GM21390 (cell line): ENCODE measurements around the gene PRSS8.

Experiments used
- ATAC-seq: cut with Tn5 transposase; IDR thresholded peaks from one replicate; pipeline ENCODE4 v1.9.1; 2021; ENCODE audit not compliant: unreplicated experiment

PRSS8 gene

DNA sequence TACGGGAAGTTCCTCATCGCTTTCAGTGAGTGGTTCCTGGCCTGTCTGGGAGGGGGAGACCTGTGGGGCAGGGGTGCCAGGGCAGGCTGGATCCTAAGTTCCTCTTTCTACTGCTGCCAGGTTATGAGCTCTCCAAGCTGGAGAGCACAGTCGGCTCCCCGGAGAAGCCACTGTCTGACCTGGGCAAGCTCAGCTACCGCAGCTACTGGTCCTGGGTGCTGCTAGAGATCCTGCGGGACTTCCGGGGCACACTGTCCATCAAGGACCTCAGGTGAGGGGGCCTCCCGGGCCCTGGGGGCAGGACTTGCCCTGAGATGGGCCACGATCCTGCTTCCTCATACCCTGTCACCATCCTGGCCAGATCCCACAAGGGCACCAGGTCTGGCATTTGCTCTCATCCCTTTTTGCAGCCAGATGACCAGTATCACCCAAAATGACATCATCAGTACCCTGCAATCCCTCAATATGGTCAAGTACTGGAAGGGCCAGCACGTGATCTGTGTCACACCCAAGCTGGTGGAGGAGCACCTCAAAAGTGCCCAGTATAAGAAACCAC lies 5.1 kb downstream of the PRSS8 start:
- ATAC-seq: no peak

DNA sequence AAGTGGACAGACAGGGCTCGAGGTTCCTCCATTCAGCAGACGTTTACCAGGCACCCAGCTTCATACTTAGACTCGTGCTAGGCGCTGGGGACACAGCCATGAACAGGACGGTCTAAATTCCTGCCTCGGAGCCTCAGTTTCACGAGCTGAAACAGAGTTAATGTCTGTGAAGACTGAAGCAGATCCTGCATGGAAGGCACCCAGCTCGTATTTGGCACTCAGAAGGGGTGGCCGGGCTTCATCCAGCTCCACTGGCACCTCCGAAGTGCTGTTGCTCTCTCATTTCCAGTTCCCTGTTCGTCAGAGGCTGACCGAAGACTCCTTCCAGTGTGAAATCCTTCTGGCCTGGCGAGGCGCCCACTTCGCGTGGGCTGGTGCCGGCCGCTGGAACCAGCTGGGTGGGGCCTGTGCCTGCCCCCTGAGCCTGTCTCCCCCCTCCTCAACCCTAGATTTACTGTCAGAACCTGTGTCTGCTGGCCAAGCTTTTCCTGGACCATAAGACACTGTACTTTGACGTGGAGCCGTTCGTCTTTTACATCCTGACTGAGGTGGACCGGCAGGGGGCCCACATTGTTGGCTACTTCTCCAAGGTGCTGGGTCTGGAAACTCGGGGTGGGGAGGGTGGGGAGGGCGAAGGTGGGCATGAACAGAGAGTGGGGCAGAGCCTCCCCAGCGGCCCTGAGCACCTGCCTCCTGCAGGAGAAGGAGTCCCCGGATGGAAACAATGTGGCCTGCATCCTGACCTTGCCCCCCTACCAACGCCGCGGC lies 5.8 kb downstream of the PRSS8 start:
- ATAC-seq: no peak

DNA sequence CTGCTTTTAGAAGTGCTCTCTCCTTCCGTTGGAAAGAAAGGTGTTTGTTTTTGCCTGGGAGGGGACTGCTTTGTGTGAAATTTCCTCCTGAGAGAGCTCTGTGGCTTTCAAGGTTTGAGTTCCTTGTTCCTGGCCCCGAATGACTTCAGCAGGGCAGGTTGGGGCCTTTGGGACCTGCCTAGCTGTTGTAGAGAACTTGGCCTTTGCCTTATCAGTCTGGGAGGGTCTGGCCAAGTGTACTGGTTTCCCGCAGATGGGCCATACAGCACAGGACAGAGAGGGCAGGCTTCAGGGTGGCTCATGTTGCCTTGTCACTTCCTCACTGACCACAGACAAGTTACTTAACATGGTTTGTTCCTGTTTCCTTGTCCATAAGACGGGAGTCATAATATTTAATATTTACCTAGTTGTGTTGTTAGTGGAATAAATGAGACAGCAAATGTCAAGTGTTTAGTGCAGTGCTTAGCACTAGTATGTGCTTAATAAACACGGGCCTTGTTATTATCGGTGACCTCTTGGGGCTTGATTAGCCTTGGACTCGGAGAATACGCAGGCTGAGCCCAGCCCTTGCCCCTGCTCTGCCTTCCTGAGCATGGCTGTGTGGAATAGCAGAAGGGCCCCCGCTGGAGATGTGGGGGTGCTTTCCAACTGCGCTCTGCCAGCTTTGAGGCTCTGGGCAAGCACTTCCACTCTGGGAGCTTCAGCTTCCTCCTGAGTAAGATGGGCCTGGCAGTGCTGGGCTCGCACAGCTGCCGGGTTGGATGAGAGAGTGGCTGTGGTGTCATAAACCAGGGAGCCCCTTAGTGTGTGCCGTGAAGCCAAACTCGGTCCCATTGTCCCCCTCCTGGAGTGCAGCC lies 6.6 kb downstream of the PRSS8 start:
- ATAC-seq: no peak

DNA sequence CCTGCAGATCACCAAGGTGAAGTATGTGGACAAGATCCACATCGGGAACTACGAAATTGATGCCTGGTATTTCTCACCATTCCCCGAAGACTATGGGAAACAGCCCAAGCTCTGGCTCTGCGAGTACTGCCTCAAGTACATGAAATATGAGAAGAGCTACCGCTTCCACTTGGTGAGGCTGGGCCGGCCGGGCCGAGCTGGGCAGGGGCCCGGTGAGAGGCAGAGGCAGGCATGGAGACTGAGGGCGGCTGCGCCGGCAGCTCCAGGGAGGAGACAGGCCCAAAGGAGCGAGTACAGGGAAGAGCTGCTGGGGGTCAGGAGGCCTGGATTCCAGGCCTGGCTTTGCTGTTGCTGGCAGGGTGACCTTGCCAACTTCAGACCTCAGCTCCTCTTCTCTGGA lies 8.3 kb downstream of the PRSS8 start:
- ATAC-seq: no peak

DNA sequence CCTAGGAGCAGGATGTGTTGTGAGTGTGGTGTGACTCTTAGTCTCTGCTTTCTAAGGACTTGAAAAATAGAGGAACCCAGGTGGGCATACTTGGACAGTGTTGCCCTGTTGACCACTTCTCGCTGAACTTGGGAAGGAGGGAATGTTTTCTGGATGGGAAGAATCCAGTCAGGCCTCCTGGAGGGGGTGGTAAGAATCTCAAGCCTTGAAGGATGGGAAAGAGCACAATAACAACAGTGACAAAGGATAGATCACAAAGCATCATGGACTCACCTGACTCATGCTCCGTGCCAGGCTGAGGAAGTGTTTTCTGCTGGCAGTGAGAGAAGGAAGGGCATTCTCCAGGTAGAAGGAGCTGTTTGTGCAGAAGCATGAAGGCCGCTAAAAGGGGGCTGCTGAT lies 9.7 kb downstream of the PRSS8 start:
- no peak for ATAC-seq

DNA sequence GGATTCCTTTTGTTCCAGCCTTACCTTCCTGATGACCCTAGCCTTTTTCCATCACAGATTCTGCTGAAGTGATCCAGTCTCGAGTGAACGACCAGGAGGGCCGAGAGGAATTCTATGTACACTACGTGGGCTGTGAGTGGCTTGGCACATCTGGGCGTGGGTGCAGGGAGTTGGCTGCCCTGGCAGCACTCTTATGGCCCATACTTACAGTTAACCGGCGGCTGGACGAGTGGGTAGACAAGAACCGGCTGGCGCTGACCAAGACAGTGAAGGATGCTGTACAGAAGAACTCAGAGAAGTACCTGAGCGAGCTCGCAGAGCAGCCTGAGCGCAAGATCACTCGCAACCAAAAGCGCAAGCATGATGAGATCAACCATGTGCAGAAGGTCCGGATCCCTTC lies 15.4 kb downstream of the PRSS8 start:
- ATAC-seq: no peak

DNA sequence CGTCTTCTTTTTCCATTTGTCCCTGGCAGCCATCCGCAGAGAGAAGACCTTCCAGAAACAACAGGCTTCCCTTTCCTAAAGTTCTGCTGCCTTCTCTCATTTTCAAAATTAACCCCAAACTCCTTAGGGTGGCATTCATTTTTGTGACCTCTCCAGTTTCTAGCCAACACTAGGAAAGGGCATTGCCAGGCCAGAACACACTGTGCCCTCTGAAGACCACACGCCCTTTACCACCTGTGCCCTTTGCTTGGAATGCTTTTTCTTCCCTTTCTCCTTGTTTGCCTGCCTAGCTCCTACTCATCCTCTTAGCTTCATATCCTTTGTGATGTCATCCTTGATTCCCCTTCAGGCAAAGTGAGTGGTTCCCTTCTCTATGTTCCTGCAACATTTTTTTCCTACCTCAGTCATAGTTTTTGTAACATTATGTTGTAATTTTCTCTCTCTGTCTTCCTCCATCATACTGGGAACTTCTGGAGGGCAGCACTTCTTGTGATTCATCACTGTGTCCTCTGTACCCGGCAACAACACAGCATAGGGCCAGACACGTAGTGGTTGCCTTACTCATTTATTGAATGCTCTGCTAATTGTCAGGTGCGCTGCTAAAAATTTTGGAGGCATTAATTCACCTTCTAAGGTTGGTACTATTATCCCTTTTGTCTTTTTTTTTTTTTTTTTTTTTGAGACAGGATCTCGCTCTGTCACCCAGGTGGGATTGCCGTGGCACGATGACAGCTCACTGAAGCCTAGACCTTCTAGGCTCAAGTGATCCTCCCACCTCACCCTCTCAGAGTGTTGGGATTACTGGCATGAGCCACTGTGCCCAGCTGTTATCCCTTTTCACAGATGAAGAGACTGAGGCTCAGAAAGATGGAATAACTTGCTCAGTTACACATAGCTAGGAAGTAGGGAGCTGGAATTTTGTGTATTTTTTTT lies 17.0 kb downstream of the PRSS8 start:
- ATAC-seq: no peak

DNA sequence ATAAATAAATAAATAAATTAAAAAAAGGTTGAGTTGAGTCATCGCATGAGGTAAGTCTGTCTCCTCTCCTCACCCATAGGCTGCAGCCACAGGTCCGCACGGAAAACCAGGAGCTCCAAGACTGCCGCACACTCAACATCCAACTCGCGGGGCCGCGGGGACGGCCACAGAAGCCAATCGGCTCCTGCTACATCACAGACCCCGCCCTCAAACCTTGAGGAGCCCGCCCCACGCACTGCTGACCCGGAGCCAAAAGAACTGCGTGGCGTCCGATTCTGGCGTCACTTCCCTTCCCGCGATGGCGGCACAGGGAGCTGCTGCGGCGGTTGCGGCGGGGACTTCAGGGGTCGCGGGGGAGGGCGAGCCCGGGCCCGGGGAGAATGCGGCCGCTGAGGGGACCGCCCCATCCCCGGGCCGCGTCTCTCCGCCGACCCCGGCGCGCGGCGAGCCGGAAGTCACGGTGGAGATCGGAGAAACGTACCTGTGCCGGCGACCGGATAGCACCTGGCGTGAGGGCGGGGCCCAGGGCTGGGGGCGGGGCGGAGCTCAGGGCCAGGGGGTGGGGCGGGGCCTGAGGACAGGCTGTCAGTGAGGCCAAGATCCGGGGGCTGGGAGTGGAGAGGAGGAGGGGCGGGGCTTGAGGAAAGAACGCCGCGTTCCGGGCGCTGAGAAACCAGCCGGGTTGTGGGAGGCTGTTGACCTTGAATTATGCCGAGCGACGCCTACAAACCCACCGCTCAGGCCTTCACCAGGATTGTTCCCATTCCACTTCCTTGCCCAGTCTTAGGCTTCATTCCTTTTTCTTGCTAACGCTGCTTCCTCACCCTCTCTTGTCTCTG lies 17.9 kb downstream of the PRSS8 start, which contains the start of gene KAT8:
KAT8 (plus strand) TSS at position 281 of the 839 bp plus-strand sequence; CDS start at position 299, 18 bp downstream.
- peak; percentile 86 for ATAC-seq

DNA sequence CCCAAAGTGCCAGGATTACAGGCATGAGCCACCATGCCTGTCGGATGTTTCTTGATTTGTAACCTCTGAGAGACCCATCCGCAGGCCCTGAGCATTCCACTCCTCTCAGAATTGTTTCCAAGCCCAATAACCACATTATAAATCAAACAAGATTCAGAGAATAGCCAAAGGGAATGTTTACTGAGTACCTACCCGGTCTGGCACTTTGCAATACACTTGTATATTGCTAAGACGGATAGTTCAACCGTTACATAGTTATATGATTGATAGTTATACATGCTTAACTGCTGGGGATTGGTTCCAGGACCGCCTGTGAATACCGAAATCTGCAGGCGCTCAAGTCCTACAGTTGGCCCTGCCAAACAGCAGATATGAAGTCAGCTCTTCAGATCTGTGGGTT lies 21.1 kb downstream of the PRSS8 start:
- no peak for ATAC-seq

DNA sequence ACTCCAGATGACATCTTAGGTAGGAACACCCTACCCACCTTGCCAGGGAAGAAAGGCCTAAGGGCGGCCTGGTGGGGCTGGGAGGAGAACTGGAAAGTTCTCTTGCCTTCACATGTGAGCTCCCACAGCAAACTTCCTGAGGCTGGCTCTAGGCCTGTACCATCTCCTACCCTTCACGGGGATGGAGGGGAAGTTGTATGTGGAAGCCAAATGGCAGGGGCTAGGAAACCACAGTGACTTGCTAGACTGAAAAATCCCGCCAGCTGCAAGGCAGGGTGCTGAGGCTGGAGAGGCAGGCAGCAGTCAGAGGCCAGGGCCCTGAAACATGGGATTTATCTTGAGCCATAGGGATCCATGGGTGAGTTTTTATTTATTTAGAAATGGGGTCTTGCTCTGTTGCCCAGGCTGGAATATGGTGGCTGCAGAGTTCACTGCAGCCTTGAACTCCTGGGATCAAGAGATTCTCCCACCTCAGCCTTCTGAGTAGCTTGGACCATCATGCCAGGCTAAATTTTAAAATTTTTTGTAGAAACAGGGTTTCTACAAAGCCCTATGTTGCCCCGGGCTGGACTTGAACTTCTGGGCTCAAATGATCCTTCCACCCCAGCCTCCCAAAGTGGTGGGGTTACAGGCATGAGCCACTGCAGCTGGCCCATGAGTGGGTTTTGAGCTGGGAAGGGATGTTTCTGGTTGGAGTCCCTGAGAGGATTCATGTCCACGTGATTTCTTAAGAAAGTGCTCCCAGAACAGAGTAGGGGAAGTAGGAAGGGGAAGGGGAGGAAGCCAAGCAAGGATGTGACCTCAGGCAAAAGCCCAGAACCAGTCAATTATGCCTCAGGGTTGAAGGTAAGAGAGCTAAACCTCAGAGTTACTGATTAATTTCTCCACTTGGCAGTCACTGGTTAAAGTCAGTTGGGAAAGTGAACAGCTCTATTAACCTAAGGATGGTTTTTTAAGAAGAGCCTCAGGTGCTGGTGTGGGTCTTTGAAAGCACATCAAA lies 22.1 kb downstream of the PRSS8 start:
- no peak for ATAC-seq

DNA sequence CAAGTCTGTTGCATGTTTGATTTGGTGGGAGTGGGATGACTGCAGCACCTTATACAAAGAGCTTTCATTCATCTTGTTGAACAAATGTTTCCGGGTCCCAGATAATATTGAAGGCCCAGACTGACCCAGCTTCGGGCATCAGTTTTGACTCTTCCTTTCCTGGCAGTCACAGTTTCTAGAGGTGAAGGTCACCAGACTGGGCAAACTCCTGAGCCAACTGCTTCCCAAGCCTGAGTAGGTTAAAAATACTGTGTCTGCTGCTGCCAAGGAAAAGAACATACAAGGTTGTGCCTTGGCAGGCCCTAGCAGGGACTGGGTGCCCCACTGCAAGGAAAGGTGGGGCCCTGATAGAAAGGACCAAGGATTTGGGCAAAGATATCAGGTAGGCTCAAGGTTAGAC lies 22.8 kb downstream of the PRSS8 start:
- no peak for ATAC-seq

DNA sequence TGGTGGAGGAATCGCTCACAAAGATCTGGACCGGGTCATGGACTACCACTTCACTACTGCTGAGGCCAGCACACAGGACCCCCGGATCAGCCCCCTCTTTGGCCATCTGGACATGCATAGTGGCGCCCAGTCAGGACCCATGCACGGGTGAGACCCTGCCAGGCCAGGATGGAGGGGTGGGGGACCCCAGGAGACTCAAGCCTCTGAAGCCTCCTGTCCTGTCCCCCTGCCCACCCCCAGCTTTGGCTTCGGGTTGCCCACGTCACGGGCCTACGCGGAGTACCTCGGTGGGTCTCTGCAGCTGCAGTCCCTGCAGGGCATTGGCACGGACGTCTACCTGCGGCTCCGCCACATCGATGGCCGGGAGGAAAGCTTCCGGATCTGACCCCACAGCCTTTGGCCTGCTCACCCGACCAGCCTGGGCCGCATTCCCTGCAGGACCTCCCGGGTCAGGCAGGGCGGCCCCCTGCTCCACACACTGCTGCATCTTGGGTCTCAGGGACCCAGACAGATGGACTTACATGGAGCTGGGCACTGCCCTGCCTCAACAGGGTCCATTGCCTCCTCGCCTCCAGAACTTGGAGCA lies 23.6 kb downstream of the PRSS8 start:
- ATAC-seq: no peak

DNA sequence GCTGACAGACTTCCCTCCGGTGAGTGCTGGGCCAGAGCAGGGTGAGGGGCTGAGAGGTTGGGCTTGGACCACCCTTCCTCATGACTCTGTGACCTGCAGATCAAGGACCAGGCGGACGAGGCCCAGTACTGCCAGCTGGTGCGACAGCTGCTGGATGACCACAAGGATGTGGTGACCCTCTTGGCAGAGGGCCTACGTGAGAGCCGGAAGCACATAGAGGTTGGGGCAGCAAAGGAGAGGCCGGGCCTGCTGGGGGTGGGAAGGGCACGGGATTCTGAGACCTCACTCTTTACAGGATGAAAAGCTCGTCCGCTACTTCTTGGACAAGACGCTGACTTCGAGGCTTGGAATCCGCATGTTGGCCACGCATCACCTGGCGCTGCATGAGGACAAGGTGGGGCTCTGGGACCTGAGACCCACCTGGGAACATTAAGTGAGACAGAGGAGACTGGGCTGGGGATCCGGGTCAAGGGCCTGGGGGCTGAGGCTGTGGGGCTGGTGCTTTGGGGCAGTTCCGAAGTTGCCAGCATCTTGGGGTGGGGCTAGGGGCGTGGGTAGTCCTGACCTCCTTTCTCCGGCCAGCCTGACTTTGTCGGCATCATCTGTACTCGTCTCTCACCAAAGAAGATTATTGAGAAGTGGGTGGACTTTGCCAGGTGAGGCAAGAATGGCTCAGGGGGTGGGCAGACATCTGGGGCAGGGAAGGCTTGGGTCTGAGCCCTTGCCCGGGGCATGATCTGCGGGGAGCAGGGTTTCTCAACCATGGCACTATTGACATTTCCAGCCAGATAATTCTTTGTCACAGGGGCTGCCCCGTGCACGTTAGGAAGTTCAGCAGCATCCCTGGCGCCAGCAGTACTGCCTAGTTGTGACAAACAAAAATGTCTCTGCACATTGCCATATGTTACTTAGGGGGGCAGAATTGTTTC lies 25.2 kb downstream of the PRSS8 start:
- ATAC-seq: no peak

DNA sequence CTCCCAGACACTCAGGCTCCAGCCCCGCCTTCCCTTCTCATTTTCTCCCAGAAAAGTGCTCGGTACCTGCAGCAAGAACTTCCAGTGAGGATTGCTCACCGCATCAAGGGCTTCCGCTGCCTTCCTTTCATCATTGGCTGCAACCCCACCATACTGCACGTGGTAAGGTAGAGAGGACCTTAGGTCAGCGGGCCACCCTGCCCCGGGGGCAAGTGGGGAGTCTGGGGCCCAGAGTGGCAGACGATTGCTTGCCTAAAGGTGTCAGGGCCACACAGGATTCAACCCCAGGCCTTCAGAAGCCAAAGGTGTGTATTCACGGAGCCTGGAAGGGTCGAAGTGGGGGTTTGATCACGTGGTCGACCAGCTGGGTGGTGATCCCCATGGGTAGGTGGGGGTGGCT lies 25.9 kb downstream of the PRSS8 start:
- ATAC-seq: no peak

DNA sequence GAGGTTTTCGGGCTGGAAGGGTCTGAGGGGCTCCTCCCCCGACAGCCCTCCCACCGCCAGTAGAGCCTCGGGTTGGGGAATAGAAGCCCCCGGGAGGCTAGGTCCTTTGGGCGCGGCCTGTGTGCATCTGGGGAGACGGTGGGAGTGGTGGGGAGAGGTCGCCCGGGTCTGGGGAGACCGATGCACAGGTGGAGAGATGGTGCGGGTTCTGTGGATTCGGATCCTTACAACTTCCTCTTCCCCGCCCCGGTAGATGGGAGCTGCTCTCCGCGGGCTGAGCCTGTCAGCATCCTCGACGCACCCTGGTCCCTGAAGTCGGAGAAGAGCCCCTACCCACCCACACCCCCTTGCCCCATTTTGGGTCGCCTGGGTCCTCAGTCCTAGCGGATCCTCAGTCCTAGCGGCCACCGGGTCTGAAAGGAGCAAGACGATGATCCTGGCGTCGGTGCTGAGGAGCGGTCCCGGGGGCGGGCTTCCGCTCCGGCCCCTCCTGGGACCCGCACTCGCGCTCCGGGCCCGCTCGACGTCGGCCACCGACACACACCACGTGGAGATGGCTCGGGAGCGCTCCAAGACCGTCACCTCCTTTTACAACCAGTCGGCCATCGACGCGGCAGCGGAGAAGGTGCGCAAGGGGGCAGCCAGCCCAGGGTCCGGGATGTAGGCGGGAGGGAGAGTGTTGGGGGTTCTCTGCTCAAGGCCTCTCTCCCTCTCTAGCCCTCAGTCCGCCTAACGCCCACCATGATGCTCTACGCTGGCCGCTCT lies 26.6 kb downstream of the PRSS8 start:
- ATAC-seq: no peak

DNA sequence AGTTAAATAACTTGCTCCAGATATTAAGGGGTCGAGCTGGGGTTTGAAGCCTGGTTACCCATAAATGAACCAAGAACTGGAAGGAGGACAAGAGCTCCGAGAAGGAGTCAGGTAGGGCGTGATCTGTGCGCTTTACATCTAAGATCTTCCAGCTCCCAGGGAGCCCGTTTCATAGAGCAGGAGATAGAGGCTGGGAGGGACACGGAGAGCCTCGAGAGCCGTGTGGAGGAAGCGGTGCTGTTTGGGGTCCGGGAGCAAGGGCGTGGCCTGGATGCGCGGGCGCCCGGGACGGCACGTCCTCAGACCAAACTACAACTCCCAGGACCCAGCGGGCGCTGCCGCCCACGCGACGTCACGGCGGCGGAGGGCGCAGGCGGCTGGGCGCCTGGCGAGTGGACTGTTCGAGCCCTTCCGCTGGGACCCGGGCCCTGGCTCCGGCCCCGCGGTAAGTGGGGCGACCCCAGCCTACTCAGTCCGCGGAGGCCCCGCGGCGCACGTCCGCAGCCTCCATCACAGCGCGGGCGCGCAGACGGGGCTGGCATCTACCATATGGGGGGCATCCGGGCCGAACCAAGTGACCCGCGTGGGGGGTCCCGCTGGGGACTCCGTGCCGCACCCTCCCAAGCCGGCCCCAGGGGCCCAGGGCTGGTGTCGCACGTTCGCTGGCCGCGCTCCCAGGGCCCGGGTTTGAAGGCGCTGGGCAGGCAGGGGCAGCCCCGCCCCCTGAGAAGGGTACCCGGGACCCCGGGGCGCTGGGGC lies 27.3 kb downstream of the PRSS8 start, which contains the start of gene BCKDK:
BCKDK (plus strand) TSS at position 352 of the 759 bp plus-strand sequence. CDS start 838 bp downstream, outside the sequence.
- ATAC-seq: peak; percentile 74
